ENCODE measurements around the gene ATMIN. TPM values are rescaled to one million over a fixed set of nuclear protein-coding genes. Genes with fewer than 3 reads are reported as not detected.

ATMIN gene
- total RNA-seq, 1 experiment from 2014 or later, result 28.4 TPM

DNA sequence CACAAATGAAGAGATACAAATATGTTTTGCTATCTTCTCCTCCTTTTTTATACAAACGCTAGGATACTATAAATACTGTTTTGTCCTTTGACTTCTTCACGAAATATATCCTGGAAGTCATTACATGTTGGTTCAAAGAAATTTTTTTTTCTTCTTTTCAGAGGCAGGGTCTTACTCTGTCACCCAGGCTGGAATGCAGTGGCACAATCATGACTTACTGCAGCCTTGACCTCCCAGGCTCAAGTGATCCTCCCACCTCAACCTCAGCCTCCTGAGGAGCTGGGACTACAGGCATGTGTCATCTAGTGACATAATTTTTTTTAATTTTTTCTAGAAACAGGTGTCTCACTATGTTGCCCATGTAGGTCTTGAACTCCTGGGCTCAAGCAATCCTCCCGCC, 45.1 kb upstream of the ATMIN start:
- no peak overlapping the region for H3K4me3 ChIP-seq (ENCODE audit: low read depth in 2 of 2, low read length in 2 of 2)
- DNase-seq (ENCODE audit: low read depth, low spot score), result no peak
- no peaks in the 10 kb centered on the region for H3K9me3 ChIP-seq (ENCODE audit: control insufficient read depth, insufficient read depth, low read depth, low read length)
- no peaks in the 10 kb centered on the region for H3K36me3 ChIP-seq (ENCODE audit: control insufficient read depth, insufficient read depth, low read length)
- intact Hi-C loops (cut with micrococcal nuclease; ENCODE audit: unreplicated experiment) (no loop called here), in situ Hi-C loops (cut with HindIII; ENCODE audit: low pct_unique_long_range_greater_than_20kb, low sequenced_read_pairs) (no loop called here)
- ATAC-seq, result no peak
- TF ChIP-seq TCF7L2 (IDR thresholded peaks at IDR 0.05; ENCODE audit: low read depth, low read length) (no peak), POLR2AphosphoS5 (IDR thresholded peaks at IDR 0.05; ENCODE audit: low read depth, low read length) (no peak), SIN3A (IDR thresholded peaks at IDR 0.05; ENCODE audit: borderline replicate concordance, insufficient read depth, low read depth, low read length) (no peak)
- TF ChIP-seq, protein P1, sequence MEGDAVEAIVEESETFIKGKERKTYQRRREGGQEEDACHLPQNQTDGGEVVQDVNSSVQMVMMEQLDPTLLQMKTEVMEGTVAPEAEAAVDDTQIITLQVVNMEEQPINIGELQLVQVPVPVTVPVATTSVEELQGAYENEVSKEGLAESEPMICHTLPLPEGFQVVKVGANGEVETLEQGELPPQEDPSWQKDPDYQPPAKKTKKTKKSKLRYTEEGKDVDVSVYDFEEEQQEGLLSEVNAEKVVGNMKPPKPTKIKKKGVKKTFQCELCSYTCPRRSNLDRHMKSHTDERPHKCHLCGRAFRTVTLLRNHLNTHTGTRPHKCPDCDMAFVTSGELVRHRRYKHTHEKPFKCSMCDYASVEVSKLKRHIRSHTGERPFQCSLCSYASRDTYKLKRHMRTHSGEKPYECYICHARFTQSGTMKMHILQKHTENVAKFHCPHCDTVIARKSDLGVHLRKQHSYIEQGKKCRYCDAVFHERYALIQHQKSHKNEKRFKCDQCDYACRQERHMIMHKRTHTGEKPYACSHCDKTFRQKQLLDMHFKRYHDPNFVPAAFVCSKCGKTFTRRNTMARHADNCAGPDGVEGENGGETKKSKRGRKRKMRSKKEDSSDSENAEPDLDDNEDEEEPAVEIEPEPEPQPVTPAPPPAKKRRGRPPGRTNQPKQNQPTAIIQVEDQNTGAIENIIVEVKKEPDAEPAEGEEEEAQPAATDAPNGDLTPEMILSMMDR (IDR thresholded peaks at IDR 0.05), result no peak
- H3K4me1 ChIP-seq (ENCODE audit: control insufficient read depth, insufficient read depth, low read length), result peaks cover 4% of the 10 kb centered on the region; the same call in 1 of the 2 replicates
- CTCF ChIA-PET, result no interaction called here
- POLR2A ChIA-PET, result no interaction called here
- no peak overlapping the region for H3K27ac ChIP-seq (ENCODE audit: low read length)
- no TSS peak for BruUV-seq (replicated peaks)
- H3K27me3 ChIP-seq (ENCODE audit: control insufficient read depth, insufficient read depth, low read length), result no peaks in the 10 kb centered on the region

DNA sequence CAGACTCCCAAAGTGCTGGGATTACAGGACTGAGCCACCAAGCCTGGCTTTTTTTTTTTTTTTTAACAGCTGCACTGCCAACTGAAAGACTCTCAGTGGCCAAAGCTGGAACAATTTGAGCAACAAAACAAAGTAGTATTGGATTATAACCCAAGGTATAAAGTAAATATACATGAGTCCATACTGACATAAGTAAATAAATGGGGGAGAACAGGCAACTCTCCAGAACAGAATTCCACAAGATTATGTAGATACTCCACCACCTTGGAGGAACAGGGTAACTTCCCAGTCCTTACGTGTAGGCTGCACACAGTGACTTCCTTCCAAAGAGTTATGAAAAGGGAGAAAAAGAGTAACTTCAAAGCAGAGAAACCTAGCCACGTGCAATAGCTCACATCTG, 44.7 kb upstream of the ATMIN start:
- H3K9me3 ChIP-seq (ENCODE audit: control insufficient read depth, insufficient read depth, low read depth, low read length), result no peaks in the 10 kb centered on the region
- in situ Hi-C loops (cut with HindIII; ENCODE audit: low pct_unique_long_range_greater_than_20kb, low sequenced_read_pairs), result no loop called here
- POLR2A ChIA-PET, result no interaction called here
- DNase-seq (ENCODE audit: low read depth, low spot score), result no peak
- TF ChIP-seq TCF7L2 (IDR thresholded peaks at IDR 0.05; ENCODE audit: low read depth, low read length), result no peak
- TF ChIP-seq, protein P1 (IDR thresholded peaks at IDR 0.05), result no peak
- TF ChIP-seq, protein P2, sequence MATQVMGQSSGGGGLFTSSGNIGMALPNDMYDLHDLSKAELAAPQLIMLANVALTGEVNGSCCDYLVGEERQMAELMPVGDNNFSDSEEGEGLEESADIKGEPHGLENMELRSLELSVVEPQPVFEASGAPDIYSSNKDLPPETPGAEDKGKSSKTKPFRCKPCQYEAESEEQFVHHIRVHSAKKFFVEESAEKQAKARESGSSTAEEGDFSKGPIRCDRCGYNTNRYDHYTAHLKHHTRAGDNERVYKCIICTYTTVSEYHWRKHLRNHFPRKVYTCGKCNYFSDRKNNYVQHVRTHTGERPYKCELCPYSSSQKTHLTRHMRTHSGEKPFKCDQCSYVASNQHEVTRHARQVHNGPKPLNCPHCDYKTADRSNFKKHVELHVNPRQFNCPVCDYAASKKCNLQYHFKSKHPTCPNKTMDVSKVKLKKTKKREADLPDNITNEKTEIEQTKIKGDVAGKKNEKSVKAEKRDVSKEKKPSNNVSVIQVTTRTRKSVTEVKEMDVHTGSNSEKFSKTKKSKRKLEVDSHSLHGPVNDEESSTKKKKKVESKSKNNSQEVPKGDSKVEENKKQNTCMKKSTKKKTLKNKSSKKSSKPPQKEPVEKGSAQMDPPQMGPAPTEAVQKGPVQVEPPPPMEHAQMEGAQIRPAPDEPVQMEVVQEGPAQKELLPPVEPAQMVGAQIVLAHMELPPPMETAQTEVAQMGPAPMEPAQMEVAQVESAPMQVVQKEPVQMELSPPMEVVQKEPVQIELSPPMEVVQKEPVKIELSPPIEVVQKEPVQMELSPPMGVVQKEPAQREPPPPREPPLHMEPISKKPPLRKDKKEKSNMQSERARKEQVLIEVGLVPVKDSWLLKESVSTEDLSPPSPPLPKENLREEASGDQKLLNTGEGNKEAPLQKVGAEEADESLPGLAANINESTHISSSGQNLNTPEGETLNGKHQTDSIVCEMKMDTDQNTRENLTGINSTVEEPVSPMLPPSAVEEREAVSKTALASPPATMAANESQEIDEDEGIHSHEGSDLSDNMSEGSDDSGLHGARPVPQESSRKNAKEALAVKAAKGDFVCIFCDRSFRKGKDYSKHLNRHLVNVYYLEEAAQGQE (IDR thresholded peaks at IDR 0.05; ENCODE audit: insufficient read depth in 1 of 2, low read depth in 2 of 2, low read length in 1 of 2), result no peak
- TF ChIP-seq SIN3A (IDR thresholded peaks at IDR 0.05; ENCODE audit: borderline replicate concordance, insufficient read depth, low read depth, low read length), result no peak
- no peak for TF ChIP-seq POLR2AphosphoS5 (IDR thresholded peaks at IDR 0.05; ENCODE audit: low read depth, low read length)
- no peaks in the 10 kb centered on the region for H3K27me3 ChIP-seq (ENCODE audit: control insufficient read depth, insufficient read depth, low read length)
- peaks cover 4% of the 10 kb centered on the region; the same call in 1 of the 2 replicates for H3K4me1 ChIP-seq (ENCODE audit: control insufficient read depth, insufficient read depth, low read length)
- H3K27ac ChIP-seq (ENCODE audit: low read length), result no peak overlapping the region
- no peak overlapping the region for H3K4me3 ChIP-seq (ENCODE audit: low read depth in 2 of 2, low read length in 2 of 2)
- CTCF ChIA-PET, result no interaction called here
- BruUV-seq (replicated peaks), result no TSS peak
- H3K36me3 ChIP-seq (ENCODE audit: control insufficient read depth, insufficient read depth, low read length), result no peaks in the 10 kb centered on the region
- ATAC-seq, result no peak
- intact Hi-C loops (cut with micrococcal nuclease; ENCODE audit: unreplicated experiment), result no loop called here

Data from Panc1 (cell line).